ENCODE data around the gene ASAP3. TPM values are rescaled to one million over a fixed set of nuclear protein-coding genes. Genes with fewer than 3 reads are reported as not detected.

Gene ASAP3
- total and polyA plus RNA-seq, 4 donors = 8.3 to 25.9 (median 16.7) TPM

- DNase-seq (ENCODE audit: low spot score) = no peak
These were observed 81.5 kb downstream of the ASAP3 start for GRCh38 chr1:23402286-23403037.

GRCh38 chr1:23401313-23401712 is 82.7 kb downstream of the ASAP3 start:
- Histone ChIP-seq H3K27ac (ENCODE audit: low read depth in 1 of 2, low read length in 2 of 2) (no peak overlapping the region), H3K9me3 (ENCODE audit: control insufficient read depth in 4 of 4, low read length in 3 of 4) (no peaks in the 10 kb centered on the region), H3K9ac (ENCODE audit: low read depth in 1 of 2, low read length in 2 of 2) (no peak overlapping the region), H3K4me3 (ENCODE audit: low read depth in 1 of 3, low read length in 3 of 3) (no peak overlapping the region), H3K4me1 (ENCODE audit: control insufficient read depth in 4 of 4, insufficient read depth in 4 of 4, low read length in 3 of 4) (peaks cover 7 to 10% (median 8%) of the 10 kb centered on the region in 4 donors), H3K36me3 (ENCODE audit: control insufficient read depth in 4 of 4, insufficient read depth in 3 of 4, low read depth in 1 of 4, low read length in 3 of 4) (peaks cover 0 to 48% (median 16%) of the 10 kb centered on the region in 4 donors), H3K27me3 (ENCODE audit: control insufficient read depth in 4 of 4, insufficient read depth in 4 of 4, low read length in 3 of 4) (no peaks in the 10 kb centered on the region)
- no peak for DNase-seq (ENCODE audit: low spot score)
- 93% methylated on average over 6 of the region's 6 CpGs for WGBS
- no peak for TF ChIP-seq ATF3 (IDR thresholded peaks at IDR 0.05)
- TF ChIP-seq NR2F2 (IDR thresholded peaks at IDR 0.05) = no peak
- TF ChIP-seq YY1 (IDR thresholded peaks at IDR 0.05) = no peak
- no peak for TF ChIP-seq TAF1 (conservative IDR thresholded peaks at IDR 0.05)
- no peak for TF ChIP-seq GABPA (IDR thresholded peaks at IDR 0.05 in 1 of 2, conservative IDR thresholded peaks at IDR 0.05 in 1 of 2)

More at GRCh38 chr1:23402286-23403037, 81.5 kb downstream of the ASAP3 start:
- Histone ChIP-seq H3K27me3 (ENCODE audit: control insufficient read depth in 4 of 4, insufficient read depth in 4 of 4, low read length in 3 of 4) (no peaks in the 10 kb centered on the region), H3K36me3 (ENCODE audit: control insufficient read depth in 4 of 4, insufficient read depth in 3 of 4, low read depth in 1 of 4, low read length in 3 of 4) (peaks cover 0 to 46% (median 13%) of the 10 kb centered on the region in 4 donors), H3K4me3 (ENCODE audit: low read depth in 1 of 3, low read length in 3 of 3) (no peak overlapping the region), H3K9me3 (ENCODE audit: control insufficient read depth in 4 of 4, low read length in 3 of 4) (no peaks in the 10 kb centered on the region), H3K4me1 (ENCODE audit: control insufficient read depth in 4 of 4, insufficient read depth in 4 of 4, low read length in 3 of 4) (peaks cover 7 to 10% (median 8%) of the 10 kb centered on the region in 4 donors), H3K27ac (ENCODE audit: low read depth in 1 of 2, low read length in 2 of 2) (no peak overlapping the region), H3K9ac (ENCODE audit: low read depth in 1 of 2, low read length in 2 of 2) (no peak overlapping the region)
- TF ChIP-seq FOXA2 (IDR thresholded peaks at IDR 0.05) (no peak), HNF4G (IDR thresholded peaks at IDR 0.05) (no peak), ZBTB33 (IDR thresholded peaks at IDR 0.05) (no peak), JUND (IDR thresholded peaks at IDR 0.05) (no peak), CTCF (IDR thresholded peaks at IDR 0.05; ENCODE audit: low read depth, low read length, missing input control) (no peak), ATF3 (IDR thresholded peaks at IDR 0.05) (no peak), YY1 (IDR thresholded peaks at IDR 0.05) (no peak), RXRA (IDR thresholded peaks at IDR 0.05) (no peak), NR2F2 (IDR thresholded peaks at IDR 0.05) (no peak), TAF1 (conservative IDR thresholded peaks at IDR 0.05) (no peak), EGR1 (IDR thresholded peaks at IDR 0.05; ENCODE audit: low read depth in 2 of 2) (no peak), RAD21 (IDR thresholded peaks at IDR 0.05) (no peak), FOXA1 (IDR thresholded peaks at IDR 0.05) (no peak), GABPA (IDR thresholded peaks at IDR 0.05 in 1 of 2, conservative IDR thresholded peaks at IDR 0.05 in 1 of 2) (no peak), SP1 (IDR thresholded peaks at IDR 0.05) (no peak)
- 84% methylated on average over 11 of the region's 11 CpGs for WGBS
